ENCODE measurements around the gene VPS45. TPM values are rescaled to one million over a fixed set of nuclear protein-coding genes. Genes with fewer than 3 reads are reported as not detected.

VPS45 gene
- total and polyA plus RNA-seq, 2 of the 4 experiments (the other 2 are of a cell fraction): 32.4 to 33.3 TPM

GRCh38 chr1:150024156-150024555 is 43.4 kb upstream of the VPS45 start:
- H4K5ac ChIP-seq (ENCODE audit: low read depth, low read length): no peak overlapping the region
- intact Hi-C loops (cut with micrococcal nuclease) (no loop called here), dilution Hi-C loops (cut with HindIII; ENCODE audit: low sequenced_read_pairs, unreplicated experiment) (no loop called here), in situ Hi-C loops (cut with MboI; ENCODE audit: low sequenced_read_pairs) (no loop called here)
- no peaks in the 10 kb centered on the region for H3K4me1 ChIP-seq (ENCODE audit: control insufficient read depth, insufficient read depth, low read length)
- no peak overlapping the region for H3K4ac ChIP-seq (ENCODE audit: low read depth, low read length)
- no peak overlapping the region for H2BK120ac ChIP-seq (ENCODE audit: low read depth, low read length)
- ATAC-seq (ENCODE audit: low read depth) (no peak), DNase-seq (no peak)
- no peaks in the 10 kb centered on the region for H3K9me3 ChIP-seq (ENCODE audit: control insufficient read depth, insufficient read depth, low read length)
- no peak overlapping the region for H3K18ac ChIP-seq (ENCODE audit: low read depth, low read length)
- no peak overlapping the region for H2BK15ac ChIP-seq (ENCODE audit: low read depth, low read length)
- no TSS peak for BruUV-seq (replicated peaks)
- H2AK5ac ChIP-seq (ENCODE audit: low read depth, low read length): no peak overlapping the region
- H3K27ac ChIP-seq (ENCODE audit: insufficient read depth, low read length): no peak overlapping the region
- H3K56ac ChIP-seq (ENCODE audit: extremely low read depth, insufficient read depth, low read length): no peak overlapping the region
- H4K91ac ChIP-seq (ENCODE audit: insufficient read depth, low read depth, low read length): no peak overlapping the region
- H3K9me1 ChIP-seq (ENCODE audit: insufficient read depth, low read length): no peaks in the 10 kb centered on the region
- CTCF ChIA-PET: no interaction called here
- POLR2A ChIA-PET (ENCODE audit: unreplicated experiment): no interaction called here
- no peak overlapping the region for H2AK9ac ChIP-seq (replicated peaks; ENCODE audit: low read depth, low read length, poor library complexity)
- no peak overlapping the region for H2BK5ac ChIP-seq (ENCODE audit: low read depth, low read length, poor library complexity, severe bottlenecking)
- WGBS, 2 experiments (ENCODE audit: extremely low coverage in 2 of 2, insufficient read length in 1 of 2): 100% methylated on average over 1 of the region's 2 CpGs; no CpG with 5 or more reads in 1 of the 2 experiments
- no peak for TF ChIP-seq BHLHE40 (IDR thresholded peaks at IDR 0.05; ENCODE audit: low read depth, low read length)
- TF ChIP-seq RFX5 (IDR thresholded peaks at IDR 0.05; ENCODE audit: low read depth, low read length): no peak
- TF ChIP-seq USF2 (IDR thresholded peaks at IDR 0.05; ENCODE audit: low read depth, low read length): no peak
- no peak for TF ChIP-seq MAFK (IDR thresholded peaks at IDR 0.05; ENCODE audit: low read depth, low read length)
- TF ChIP-seq SMC3 (IDR thresholded peaks at IDR 0.05; ENCODE audit: low read depth, low read length): no peak
- no peak for TF ChIP-seq RAD21 (IDR thresholded peaks at IDR 0.05; ENCODE audit: low read length)
- no peak for TF ChIP-seq NFE2L2 (IDR thresholded peaks at IDR 0.05; ENCODE audit: low read depth, low read length)
- no peak for TF ChIP-seq POLR2A (IDR thresholded peaks at IDR 0.05; ENCODE audit: low read depth, low read length)
- no peak for TF ChIP-seq RCOR1 (IDR thresholded peaks at IDR 0.05; ENCODE audit: insufficient replicate concordance, low read length)
- TF ChIP-seq MXI1 (IDR thresholded peaks at IDR 0.05; ENCODE audit: borderline replicate concordance, low read depth, low read length): no peak
- TF ChIP-seq ELK1 (IDR thresholded peaks at IDR 0.05; ENCODE audit: borderline replicate concordance, low read depth, low read length): no peak
- no peak for TF ChIP-seq FOS (IDR thresholded peaks at IDR 0.05; ENCODE audit: low read depth, low read length)
- no peak for TF ChIP-seq MAZ (IDR thresholded peaks at IDR 0.05; ENCODE audit: borderline replicate concordance, low read depth, low read length)
- no peak for TF ChIP-seq CEBPB (IDR thresholded peaks at IDR 0.05; ENCODE audit: low read depth, low read length)
- H3K14ac ChIP-seq (replicated peaks; ENCODE audit: low read depth, low read length): no peak overlapping the region
- H4K8ac ChIP-seq (ENCODE audit: low read depth in 2 of 2, low read length in 2 of 2): no peak overlapping the region
- H3K23ac ChIP-seq (ENCODE audit: low read depth, low read length): no peak overlapping the region
- no peak overlapping the region for H2BK20ac ChIP-seq (ENCODE audit: low read depth, low read length)
- no peaks in the 10 kb centered on the region for H3K79me1 ChIP-seq (ENCODE audit: low read depth in 1 of 2, low read length in 2 of 2)
- H3K9ac ChIP-seq (ENCODE audit: low read depth, low read length): no peak overlapping the region
- no peaks in the 10 kb centered on the region for H3K36me3 ChIP-seq (ENCODE audit: control insufficient read depth, insufficient read depth, low read length)
- H3K27me3 ChIP-seq (ENCODE audit: control insufficient read depth, insufficient read depth, low read length): no peaks in the 10 kb centered on the region
- no peak overlapping the region for H2AFZ ChIP-seq (replicated peaks; ENCODE audit: low read length, poor library complexity)
- H4K20me1 ChIP-seq (ENCODE audit: insufficient read depth, low read length): no peaks in the 10 kb centered on the region
- no peak overlapping the region for H3K4me3 ChIP-seq (ENCODE audit: insufficient read depth, low read depth, low read length)
- H3K4me2 ChIP-seq (ENCODE audit: low read depth, low read length): no peak overlapping the region
